ENCODE data around the gene TFAP2A. TPM values are rescaled to one million over a fixed set of nuclear protein-coding genes. Genes with fewer than 3 reads are reported as not detected.

Gene TFAP2A
- total and polyA plus RNA-seq, 8 donors: 0.17 to 0.97 (median 0.39) TPM

- Histone ChIP-seq H3K36me3 (no peaks in the 10 kb centered on the region), H3K27me3 (peaks cover 95 to 100% of the 10 kb centered on the region in 2 donors), H3K4me1 (peaks cover 18 to 36% of the 10 kb centered on the region in 2 donors), H3K27ac (no peak overlapping the region), H3K9me3 (no peaks in the 10 kb centered on the region), H3K4me3 (peak overlapping the region; percentile 48 to 61)
- no peak for TF ChIP-seq CTCF (IDR thresholded peaks at IDR 0.05)
- ATAC-seq: peak; percentile 52
- DNase-seq: peak in 1 of 4 donors; percentile 81
- intact Hi-C loops (cut with DNase I): no loop called here
These were observed 2.9 kb downstream of the TFAP2A start for GRCh38 chr6:10411971-10412460.

DNA sequence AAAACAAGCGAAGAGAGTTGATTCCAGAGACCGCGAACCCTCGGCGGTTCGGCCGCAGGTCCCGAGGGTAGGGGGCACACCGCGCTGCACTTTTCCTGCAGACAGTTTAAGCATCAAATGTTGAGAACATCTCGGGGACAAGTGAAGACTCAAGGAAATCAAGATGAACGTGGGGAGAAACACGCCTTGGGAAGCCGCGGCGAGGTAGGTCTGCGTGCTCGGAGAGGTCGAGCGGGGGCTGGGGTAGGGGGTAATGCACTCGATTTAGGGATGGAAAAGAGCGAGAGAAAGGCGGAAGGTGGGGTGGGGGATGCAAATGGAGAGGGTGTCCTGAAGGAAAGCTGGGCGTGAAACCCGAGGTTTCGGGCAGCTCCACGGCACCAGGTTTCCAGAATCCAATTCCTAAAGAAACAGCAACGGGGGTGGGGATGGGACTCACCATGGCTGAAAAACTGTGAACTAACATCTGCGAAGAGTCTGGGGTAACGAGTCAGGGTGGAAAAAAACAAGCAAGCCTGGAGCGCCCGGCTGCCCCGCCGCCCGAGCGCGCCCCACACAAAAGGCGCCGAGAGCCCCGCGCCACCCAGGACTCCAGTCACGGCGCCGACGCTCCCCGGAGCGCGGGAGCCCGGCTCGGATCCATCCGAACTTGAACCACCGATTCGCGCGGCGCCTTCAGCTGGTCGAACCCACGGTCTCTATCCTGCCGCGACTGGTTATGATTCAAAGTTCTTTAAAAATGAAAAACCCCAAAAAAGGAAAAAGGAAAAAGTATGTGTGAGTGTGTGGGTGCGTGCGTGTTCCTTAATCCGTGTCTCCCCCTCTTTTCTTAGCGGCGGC, 3.5 kb downstream of the TFAP2A start:
- no peaks in the 10 kb centered on the region for H3K36me3 ChIP-seq
- no peak overlapping the region for H3K27ac ChIP-seq
- H3K4me3 ChIP-seq: peak overlapping the region; percentile 48 to 61
- intact Hi-C loops (cut with DNase I): no loop called here
- no peaks in the 10 kb centered on the region for H3K9me3 ChIP-seq
- H3K27me3 ChIP-seq: peaks cover 95 to 100% of the 10 kb centered on the region in 2 donors
- H3K4me1 ChIP-seq: peaks cover 18 to 32% of the 10 kb centered on the region in 2 donors
- TF ChIP-seq CTCF (IDR thresholded peaks at IDR 0.05): no peak
- DNase-seq (no peak), ATAC-seq (no peak)

GRCh38 chr6:10410207-10411050, 4.4 kb downstream of the TFAP2A start:
- Histone ChIP-seq H3K36me3 (no peaks in the 10 kb centered on the region), H3K27ac (no peak overlapping the region), H3K9me3 (no peaks in the 10 kb centered on the region), H3K4me1 (peaks cover 18 to 32% of the 10 kb centered on the region in 2 donors), H3K4me3 (no peak overlapping the region), H3K27me3 (peaks cover 89 to 100% of the 10 kb centered on the region in 2 donors)
- intact Hi-C loops (cut with DNase I): no loop called here
- DNase-seq: no peak
- no peak for ATAC-seq
- no peak for TF ChIP-seq CTCF (IDR thresholded peaks at IDR 0.05)

GRCh38 chr6:10409731-10410206, 5.1 kb downstream of the TFAP2A start:
- ATAC-seq: no peak
- Histone ChIP-seq H3K27ac (no peak overlapping the region), H3K4me3 (no peak overlapping the region), H3K4me1 (peaks cover 18 to 31% of the 10 kb centered on the region in 2 donors), H3K27me3 (peaks cover 86 to 100% of the 10 kb centered on the region in 2 donors), H3K9me3 (peaks cover 0 to 4% of the 10 kb centered on the region in 2 donors), H3K36me3 (no peaks in the 10 kb centered on the region)
- intact Hi-C loops (cut with DNase I): no loop called here
- no peak for TF ChIP-seq CTCF (IDR thresholded peaks at IDR 0.05)
- peak in 1 of 4 donors; percentile 54 for DNase-seq
